KMS-11 (cell line): Measurements from ENCODE around the gene CXCL6.

Experiments used
- H2AFZ ChIP-seq: fragments of 200-600 bp; sonication (generic); 2 replicates; pipeline ENCODE4 v1.6.1; 2016; ENCODE audit warnings: antibody characterized with exemption, mixed run types, low read depth
- H3K27ac ChIP-seq: fragments of 200-600 bp; sonication (generic); 2 replicates; pipeline ENCODE4 v1.6.1; 2016; ENCODE audit warnings: mild to moderate bottlenecking, mixed run types
- H3K27me3 ChIP-seq: fragments of 200-600 bp; sonication (generic); 2 replicates; pipeline ENCODE4 v1.6.1; 2017; ENCODE audit warnings: mild to moderate bottlenecking, low read depth, mixed run types, moderate library complexity; ENCODE audit not compliant: insufficient read depth
- H3K36me3 ChIP-seq: fragments of 200-600 bp; sonication (generic); 2 replicates; pipeline ENCODE4 v1.6.1; 2017; ENCODE audit warnings: mild to moderate bottlenecking, mixed run types; ENCODE audit not compliant: insufficient read depth
- H3K4me1 ChIP-seq: fragments of 200-600 bp; sonication (generic); 2 replicates; pipeline ENCODE4 v1.6.1; 2016; ENCODE audit warnings: mild to moderate bottlenecking, low read depth, mixed run types; ENCODE audit not compliant: poor library complexity, severe bottlenecking
- H3K4me2 ChIP-seq: fragments of 200-600 bp; sonication (generic); 2 replicates; pipeline ENCODE4 v1.7.0; 2016; ENCODE audit warnings: mild to moderate bottlenecking, mixed run types
- H3K4me3 ChIP-seq: fragments of 200-600 bp; sonication (generic); IDR thresholded peaks from 2 replicates; pipeline ENCODE4 v1.6.1; 2017; ENCODE audit warnings: low read depth, low read length, mixed read lengths; ENCODE audit not compliant: insufficient read depth
- H3K79me2 ChIP-seq: fragments of 200-600 bp; sonication (generic); 2 replicates; pipeline ENCODE4 v1.6.1; 2016; ENCODE audit warnings: low read depth, mixed run types; ENCODE audit not compliant: insufficient read depth
- H3K9ac ChIP-seq: fragments of 200-600 bp; sonication (generic); 2 replicates; pipeline ENCODE4 v1.6.1; 2016; ENCODE audit warnings: mild to moderate bottlenecking, mixed run types
- H4K20me1 ChIP-seq: fragments of 200-600 bp; sonication (generic); 2 replicates; pipeline ENCODE4 v1.6.1; 2016; ENCODE audit warnings: mild to moderate bottlenecking, mixed run types; ENCODE audit not compliant: insufficient read depth
- TF ChIP-seq, protein P1 (sequence below): fragments of 200-600 bp; sonication (generic); conservative IDR thresholded peaks from 2 replicates; pipeline ENCODE4 v1.6.1; 2017; ENCODE audit warnings: low read depth, mild to moderate bottlenecking, antibody characterized with exemption, low read length, moderate library complexity, mixed read lengths

CXCL6 gene

DNA sequence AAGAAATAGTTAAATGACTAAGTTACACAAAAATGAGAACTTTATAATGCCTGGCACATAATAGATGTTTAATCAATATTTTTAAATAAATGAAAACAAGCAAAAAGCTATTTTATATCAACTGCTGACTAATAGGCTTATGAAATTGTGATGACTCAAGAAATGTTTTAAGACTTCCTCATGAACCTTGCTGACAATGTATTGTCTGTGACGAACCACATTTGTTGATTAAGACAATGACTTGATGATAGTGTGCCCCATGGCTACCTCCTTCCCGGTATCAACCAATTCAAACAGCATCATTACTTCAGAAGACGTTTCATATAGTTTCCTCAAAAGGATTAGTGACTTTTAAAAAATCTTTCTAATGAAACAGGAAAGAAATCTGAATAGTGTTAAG is 7.9 kb downstream of the CXCL6 start:
- H3K27me3 ChIP-seq, result no peaks in the 10 kb centered on the region
- H2AFZ ChIP-seq, result no peak overlapping the region
- H3K36me3 ChIP-seq, result no peaks in the 10 kb centered on the region
- H3K4me2 ChIP-seq, result no peak overlapping the region
- H3K79me2 ChIP-seq, result no peaks in the 10 kb centered on the region
- no peak overlapping the region for H3K4me3 ChIP-seq
- TF ChIP-seq, protein P1, sequence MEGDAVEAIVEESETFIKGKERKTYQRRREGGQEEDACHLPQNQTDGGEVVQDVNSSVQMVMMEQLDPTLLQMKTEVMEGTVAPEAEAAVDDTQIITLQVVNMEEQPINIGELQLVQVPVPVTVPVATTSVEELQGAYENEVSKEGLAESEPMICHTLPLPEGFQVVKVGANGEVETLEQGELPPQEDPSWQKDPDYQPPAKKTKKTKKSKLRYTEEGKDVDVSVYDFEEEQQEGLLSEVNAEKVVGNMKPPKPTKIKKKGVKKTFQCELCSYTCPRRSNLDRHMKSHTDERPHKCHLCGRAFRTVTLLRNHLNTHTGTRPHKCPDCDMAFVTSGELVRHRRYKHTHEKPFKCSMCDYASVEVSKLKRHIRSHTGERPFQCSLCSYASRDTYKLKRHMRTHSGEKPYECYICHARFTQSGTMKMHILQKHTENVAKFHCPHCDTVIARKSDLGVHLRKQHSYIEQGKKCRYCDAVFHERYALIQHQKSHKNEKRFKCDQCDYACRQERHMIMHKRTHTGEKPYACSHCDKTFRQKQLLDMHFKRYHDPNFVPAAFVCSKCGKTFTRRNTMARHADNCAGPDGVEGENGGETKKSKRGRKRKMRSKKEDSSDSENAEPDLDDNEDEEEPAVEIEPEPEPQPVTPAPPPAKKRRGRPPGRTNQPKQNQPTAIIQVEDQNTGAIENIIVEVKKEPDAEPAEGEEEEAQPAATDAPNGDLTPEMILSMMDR, result no peak
- no peak overlapping the region for H3K27ac ChIP-seq
- no peaks in the 10 kb centered on the region for H4K20me1 ChIP-seq
- no peaks in the 10 kb centered on the region for H3K4me1 ChIP-seq
- H3K9ac ChIP-seq, result no peak overlapping the region

DNA sequence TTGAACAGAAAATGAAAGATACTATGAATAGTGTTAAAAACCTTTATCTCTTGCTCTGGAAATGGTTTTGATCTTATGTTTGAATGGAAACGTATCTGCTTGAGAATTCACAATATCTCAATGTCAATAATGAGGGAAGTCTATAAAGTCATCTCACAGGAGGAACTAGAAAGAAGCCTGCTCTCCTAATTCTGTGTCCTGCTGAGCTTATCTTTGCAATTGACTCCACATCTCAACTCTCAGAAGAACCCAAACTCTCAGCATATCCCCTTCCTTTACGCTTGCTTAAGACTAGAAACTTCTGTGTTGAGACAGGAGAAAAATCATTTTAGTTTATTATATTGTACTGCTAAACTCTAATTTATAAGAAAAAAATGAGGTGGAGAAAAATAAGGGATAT is 8.3 kb downstream of the CXCL6 start:
- Histone ChIP-seq H3K27ac (no peak overlapping the region), H3K9ac (no peak overlapping the region), H3K36me3 (no peaks in the 10 kb centered on the region), H4K20me1 (no peaks in the 10 kb centered on the region), H3K79me2 (no peaks in the 10 kb centered on the region), H2AFZ (no peak overlapping the region), H3K27me3 (no peaks in the 10 kb centered on the region), H3K4me2 (no peak overlapping the region), H3K4me3 (no peak overlapping the region), H3K4me1 (no peaks in the 10 kb centered on the region)
- TF ChIP-seq, protein P1, result no peak

DNA sequence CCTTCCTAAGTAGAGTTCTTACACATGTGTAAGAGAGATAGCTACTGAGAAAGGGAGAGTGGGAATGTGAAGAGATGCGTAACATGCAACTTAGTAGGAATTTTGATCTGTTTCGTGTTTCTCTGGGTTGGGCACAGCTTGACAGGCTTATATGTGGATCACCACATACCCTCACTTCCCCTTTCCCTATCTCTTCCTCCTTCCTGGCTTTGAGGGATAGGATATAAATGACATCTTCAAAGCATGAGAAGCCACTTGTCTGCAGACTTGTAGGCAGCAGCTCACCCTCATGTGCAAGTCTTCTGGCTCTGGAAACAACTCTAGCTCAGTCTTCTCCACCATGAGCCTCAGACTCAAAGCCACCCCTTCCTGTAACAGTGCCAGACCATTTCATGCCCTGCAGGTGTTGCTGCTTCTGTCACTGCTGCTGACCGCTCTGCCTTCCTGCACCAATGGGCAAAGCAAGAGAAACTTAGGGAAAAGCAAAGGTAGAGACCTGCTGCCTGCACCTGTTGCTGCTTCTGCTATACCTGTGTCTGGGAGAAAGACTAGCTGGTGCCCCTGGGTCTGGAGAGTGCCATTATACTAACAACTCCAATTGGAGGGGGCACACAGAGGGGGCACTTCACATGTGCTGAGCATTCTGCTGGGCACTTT is 11.2 kb downstream of the CXCL6 start:
- H3K27ac ChIP-seq, result no peak overlapping the region
- H3K27me3 ChIP-seq, result no peaks in the 10 kb centered on the region
- no peaks in the 10 kb centered on the region for H3K4me1 ChIP-seq
- TF ChIP-seq, protein P1, result no peak
- H3K36me3 ChIP-seq, result no peaks in the 10 kb centered on the region
- H3K4me3 ChIP-seq, result no peak overlapping the region
- no peaks in the 10 kb centered on the region for H3K79me2 ChIP-seq
- H4K20me1 ChIP-seq, result no peaks in the 10 kb centered on the region
- H2AFZ ChIP-seq, result no peak overlapping the region
- no peak overlapping the region for H3K4me2 ChIP-seq
- no peak overlapping the region for H3K9ac ChIP-seq

DNA sequence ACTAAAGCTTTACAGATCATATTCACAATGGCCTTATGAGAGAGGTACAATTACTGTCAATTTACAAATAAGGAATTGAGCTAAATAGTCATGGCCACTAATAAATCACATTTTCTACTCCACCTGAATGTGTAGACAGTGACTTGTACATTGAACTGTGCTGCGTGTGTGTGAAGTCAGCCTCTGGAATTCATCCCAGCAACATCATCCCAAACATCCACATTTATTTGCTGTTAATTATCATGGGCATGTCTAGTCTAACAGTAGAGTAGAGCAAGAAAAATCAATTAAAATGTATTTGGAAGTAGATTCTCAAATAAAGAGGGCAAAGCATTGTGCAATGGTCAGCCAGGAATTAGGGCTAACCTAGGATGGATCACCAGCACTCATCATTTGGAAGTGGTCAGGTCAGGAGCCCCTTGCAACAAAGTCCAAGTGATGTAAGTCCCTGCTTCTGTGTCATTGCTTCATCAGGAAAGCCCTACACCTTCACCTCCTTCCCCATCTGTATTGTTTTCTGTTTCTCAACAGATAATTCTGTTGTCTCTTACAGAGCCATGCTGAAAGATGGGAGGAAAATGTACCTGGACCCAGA is 11.8 kb downstream of the CXCL6 start:
- no peak overlapping the region for H3K4me2 ChIP-seq
- H3K79me2 ChIP-seq, result no peaks in the 10 kb centered on the region
- no peaks in the 10 kb centered on the region for H3K36me3 ChIP-seq
- H2AFZ ChIP-seq, result no peak overlapping the region
- TF ChIP-seq, protein P1, result no peak
- H4K20me1 ChIP-seq, result no peaks in the 10 kb centered on the region
- no peak overlapping the region for H3K4me3 ChIP-seq
- H3K4me1 ChIP-seq, result no peaks in the 10 kb centered on the region
- H3K9ac ChIP-seq, result no peak overlapping the region
- no peaks in the 10 kb centered on the region for H3K27me3 ChIP-seq
- no peak overlapping the region for H3K27ac ChIP-seq
